HG03103 (cell line): ENCODE data around the gene LILRB5.
"Not testable (repeated sequence)": the region's sequence is repeated elsewhere in the genome, so short reads cannot be mapped to it uniquely, and the experiment has no call there.

Experiments used
- ATAC-seq: cut with Tn5 transposase; IDR thresholded peaks from one replicate; pipeline ENCODE4 v1.9.1; 2021; ENCODE audit warnings: low read depth; ENCODE audit not compliant: unreplicated experiment

The LILRB5 gene

GRCh38 chr19:54257116-54257480 is at the start of gene LILRB5:
LILRB5 (minus strand) TSS chr19:54257273; CDS start chr19:54257193, 80 bp downstream.
- ATAC-seq = no peak

- no peak for ATAC-seq
These were observed 48.1 kb upstream of the LILRB5 start for GRCh38 chr19:54305141-54305540.

- no peak for ATAC-seq
These were observed 45.2 kb upstream of the LILRB5 start for GRCh38 chr19:54302257-54302656.

GRCh38 chr19:54299515-54299914 is 42.4 kb upstream of the LILRB5 start:
- ATAC-seq = no peak

GRCh38 chr19:54299126-54299498 is 42.0 kb upstream of the LILRB5 start:
- no peak for ATAC-seq

- ATAC-seq = no peak
These were observed 41.5 kb upstream of the LILRB5 start for GRCh38 chr19:54298357-54299125.

- ATAC-seq = no peak
These were observed 40.8 kb upstream of the LILRB5 start for GRCh38 chr19:54297759-54298305.

- ATAC-seq = no peak
These were observed 37.5 kb upstream of the LILRB5 start for GRCh38 chr19:54294539-54294938.

- ATAC-seq = not testable (repeated sequence)
These were observed 32.1 kb upstream of the LILRB5 start for GRCh38 chr19:54289160-54289559.

GRCh38 chr19:54287456-54287855 is 30.4 kb upstream of the LILRB5 start:
- ATAC-seq = no peak

- not testable (repeated sequence) for ATAC-seq
These were observed 29.2 kb upstream of the LILRB5 start for GRCh38 chr19:54286283-54286682.

GRCh38 chr19:54285427-54286056 is 28.5 kb upstream of the LILRB5 start:
- not testable (repeated sequence) for ATAC-seq

GRCh38 chr19:54282686-54283470 is 25.8 kb upstream of the LILRB5 start:
- no peak for ATAC-seq

GRCh38 chr19:54281729-54282075 is 24.6 kb upstream of the LILRB5 start:
- ATAC-seq = not testable (repeated sequence)

GRCh38 chr19:54281007-54281728 is 24.1 kb upstream of the LILRB5 start, which contains the start of gene LILRB2:
LILRB2 (minus strand) TSS chr19:54281110; CDS start chr19:54280496, 614 bp downstream.
- ATAC-seq = no peak

GRCh38 chr19:54280441-54280840 is 23.4 kb upstream of the LILRB5 start:
- not testable (repeated sequence) for ATAC-seq

GRCh38 chr19:54280025-54280424 is 23.0 kb upstream of the LILRB5 start:
- not testable (repeated sequence) for ATAC-seq

- ATAC-seq = no peak
These were observed 22.4 kb upstream of the LILRB5 start for GRCh38 chr19:54279406-54279962.

GRCh38 chr19:54278571-54279195 is 21.6 kb upstream of the LILRB5 start:
- ATAC-seq = not testable (repeated sequence)

GRCh38 chr19:54278056-54278455 is 21.0 kb upstream of the LILRB5 start:
- ATAC-seq = not testable (repeated sequence)
